Ishikawa (cell line): ENCODE measurements around the gene PHF23.

Source experiments
- CEBPB ChIP-seq: IDR thresholded peaks from 2 replicates; pipeline ENCODE4 v1.6.1; 2012
- CREB1 ChIP-seq: IDR thresholded peaks from 2 replicates; pipeline ENCODE4 v1.6.1; 2012; ENCODE audit warnings: low read depth
- EGR1 ChIP-seq: IDR thresholded peaks from 2 replicates; pipeline ENCODE4 v1.6.1; 2012
- EP300 ChIP-seq: IDR thresholded peaks from 2 replicates; pipeline ENCODE4 v1.6.1; 2012; ENCODE audit warnings: borderline replicate concordance
- MAX ChIP-seq: IDR thresholded peaks from 2 replicates; pipeline ENCODE4 v1.6.1; 2012
- RAD21 ChIP-seq: IDR thresholded peaks from 2 replicates; pipeline ENCODE4 v1.6.1; 2012; ENCODE audit warnings: low read depth
- REST ChIP-seq: IDR thresholded peaks from 2 replicates; pipeline ENCODE4 v1.6.1; 2012; ENCODE audit warnings: low read depth, mild to moderate bottlenecking
- TAF1 ChIP-seq: IDR thresholded peaks from 2 replicates; pipeline ENCODE4 v1.6.1; 2012; ENCODE audit warnings: low read depth, mild to moderate bottlenecking
- TCF12 ChIP-seq: IDR thresholded peaks from 2 replicates; pipeline ENCODE4 v1.6.1; 2012; ENCODE audit warnings: low read depth
- USF1 ChIP-seq: IDR thresholded peaks from 2 replicates; pipeline ENCODE4 v1.6.1; 2012
- YY1 ChIP-seq: IDR thresholded peaks from 2 replicates; pipeline ENCODE4 v1.6.1; 2012; ENCODE audit warnings: low read depth

- TF ChIP-seq EP300 (no peak), REST (no peak), YY1 (no peak), MAX (no peak), RAD21 (no peak), TAF1 (no peak), USF1 (no peak), TCF12 (no peak), CEBPB (no peak), EGR1 (no peak), CREB1 (no peak)
Observed at GRCh38 chr17:7192271-7192937, 46.9 kb downstream of the PHF23 start.
